PC-9 (cell line): Measurements from ENCODE around the gene SYDE1. TPM values are rescaled to one million over a fixed set of nuclear protein-coding genes. Genes with fewer than 3 reads are reported as not detected.
"Not testable (repeated sequence)": the region's sequence is repeated elsewhere in the genome, so short reads cannot be mapped to it uniquely, and the experiment has no call there.

Experiments used
- BruUV-seq: library from RNA; stranded (reverse); fragments of 400-500 nt; replicated peaks from 2 replicates; lab custom pipeline; 2021; lab: Mats Ljungman, UMichigan
- CTCF ChIA-PET: fragments of 300-600 bp; sonication (Branson Sonifier 250); formaldehyde crosslinking; loops from one replicate; lab custom pipeline; 2022; ENCODE audit warnings: antibody characterized with exemption; lab: Charles Lee
- POLR2A ChIA-PET: fragments of 300-600 bp; sonication (Branson Sonifier 250); formaldehyde crosslinking; loops from one replicate; lab custom pipeline; 2022; ENCODE audit warnings: antibody characterized with exemption; ENCODE audit not compliant: unreplicated experiment; lab: Charles Lee
- DNase-seq, 2 experiments: peaks; one replicate each; pipeline versions ENCODE4 v3.0.0 to v3.0.0-alpha.2; 2015 to 2022; ENCODE audit warnings: mixed read lengths in 1 of 2
- H2AFZ ChIP-seq: fragments of 200-600 bp; sonication (generic); 2 replicates; pipeline ENCODE4 v1.8.1; 2017; ENCODE audit warnings: antibody characterized with exemption
- H3F3A ChIP-seq: fragments of 200-600 bp; sonication (generic); 2 replicates; pipeline ENCODE4 v1.8.1; 2017; ENCODE audit warnings: antibody characterized with exemption, mild to moderate bottlenecking, low read depth; ENCODE audit not compliant: insufficient read depth
- H3K27ac ChIP-seq: fragments of 200-600 bp; sonication (generic); 2 replicates; pipeline ENCODE4 v1.6.1; 2016; ENCODE audit warnings: mixed run types
- H3K27me3 ChIP-seq: fragments of 200-600 bp; sonication (generic); 2 replicates; pipeline ENCODE4 v1.6.1; 2016; ENCODE audit warnings: low read depth, mixed run types; ENCODE audit not compliant: insufficient read depth
- H3K36me3 ChIP-seq: fragments of 200-600 bp; sonication (generic); 2 replicates; pipeline ENCODE4 v1.6.1; 2016; ENCODE audit warnings: low read depth, mixed run types
- H3K4me1 ChIP-seq: fragments of 200-600 bp; sonication (generic); replicated peaks from 2 replicates; pipeline ENCODE4 v1.6.1; 2016; ENCODE audit warnings: mixed run types; ENCODE audit not compliant: insufficient read depth
- H3K4me2 ChIP-seq: fragments of 200-600 bp; sonication (generic); 2 replicates; pipeline ENCODE4 v1.6.1; 2017; ENCODE audit warnings: mixed run types
- H3K4me3 ChIP-seq: fragments of 200-600 bp; sonication (generic); 2 replicates; pipeline ENCODE4 v1.6.1; 2016; ENCODE audit warnings: mixed run types
- H3K79me2 ChIP-seq: fragments of 200-600 bp; sonication (generic); 2 replicates; pipeline ENCODE4 v1.6.1; 2017; ENCODE audit warnings: low read depth, mixed run types
- H3K9me2 ChIP-seq: fragments of 200-600 bp; sonication (generic); 2 replicates; pipeline ENCODE4 v1.8.1; 2017; ENCODE audit warnings: mild to moderate bottlenecking; ENCODE audit not compliant: insufficient read depth
- H3K9me3 ChIP-seq: fragments of 200-600 bp; sonication (generic); 2 replicates; pipeline ENCODE4 v1.8.1; 2016; ENCODE audit warnings: low read depth; ENCODE audit not compliant: insufficient read depth
- H4K20me1 ChIP-seq: fragments of 200-600 bp; sonication (generic); 2 replicates; pipeline ENCODE4 v1.8.1; 2017; ENCODE audit not compliant: insufficient read depth
- CTCF ChIP-seq: fragments of 200-600 bp; sonication (generic); conservative IDR thresholded peaks from 2 replicates; pipeline ENCODE4 v1.6.1; 2017; ENCODE audit warnings: mixed run types, antibody characterized with exemption, mild to moderate bottlenecking, moderate library complexity
- EZH2 ChIP-seq: fragments of 200-600 bp; sonication (generic); IDR thresholded peaks from 2 replicates; pipeline ENCODE4 v1.8.0; 2017; ENCODE audit warnings: antibody characterized with exemption, low read depth
- intact Hi-C: fragments of 100-400 bp; cut with micrococcal nuclease; formaldehyde crosslinking; loops from one replicate; pipeline ENCODE4 v1.10.0; 2022; ENCODE audit not compliant: unreplicated experiment
- total RNA-seq: library from RNA; stranded (reverse); gene quantifications from 2 replicates; pipeline ENCODE4 v1.2.3, GENCODE V29; 2021

SYDE1 gene
- total RNA-seq, 1 experiment from 2014 or later, result 2.7 TPM

- Histone ChIP-seq H4K20me1 (no peaks in the 10 kb centered on the region), H3K9me3 (no peaks in the 10 kb centered on the region), H3K4me2 (no peak overlapping the region), H3K79me2 (no peaks in the 10 kb centered on the region), H3K27me3 (no peaks in the 10 kb centered on the region), H3K36me3 (no peaks in the 10 kb centered on the region), H2AFZ (no peak overlapping the region), H3K9me2 (no peaks in the 10 kb centered on the region), H3K4me3 (no peak overlapping the region), H3K4me1 (peaks cover 18% of the 10 kb centered on the region), H3F3A (peaks cover 15% of the 10 kb centered on the region; the same call in 1 of the 2 replicates), H3K27ac (no peak overlapping the region)
- DNase-seq, result no peak
- BruUV-seq, result no TSS peak
- CTCF ChIA-PET, result no interaction called here
- intact Hi-C loops, result no loop called here
- TF ChIP-seq CTCF (no peak), EZH2 (no peak)
- POLR2A ChIA-PET, result no interaction called here
These were observed 14.2 kb upstream of the SYDE1 start for GRCh38 chr19:15093001-15093400.

GRCh38 chr19:15096223-15096622 lies 11.0 kb upstream of the SYDE1 start:
- no peaks in the 10 kb centered on the region for H3K9me3 ChIP-seq
- H4K20me1 ChIP-seq, result no peaks in the 10 kb centered on the region
- H2AFZ ChIP-seq, result no peak overlapping the region
- no peak overlapping the region for H3K4me2 ChIP-seq
- ChIA-PET CTCF (no interaction called here), POLR2A (no interaction called here)
- H3K79me2 ChIP-seq, result no peaks in the 10 kb centered on the region
- H3K9me2 ChIP-seq, result no peaks in the 10 kb centered on the region
- no peak for DNase-seq
- peaks cover 9% of the 10 kb centered on the region; the same call in 1 of the 2 replicates for H3F3A ChIP-seq
- H3K4me1 ChIP-seq, result peaks cover 18% of the 10 kb centered on the region
- H3K27ac ChIP-seq, result no peak overlapping the region
- H3K27me3 ChIP-seq, result no peaks in the 10 kb centered on the region
- BruUV-seq, result no TSS peak
- TF ChIP-seq CTCF (no peak), EZH2 (no peak)
- H3K4me3 ChIP-seq, result no peak overlapping the region
- intact Hi-C loops, result no loop called here
- H3K36me3 ChIP-seq, result no peaks in the 10 kb centered on the region

GRCh38 chr19:15097980-15098379 lies 9.2 kb upstream of the SYDE1 start:
- H3F3A ChIP-seq, BruUV-seq, H2AFZ ChIP-seq, CTCF ChIA-PET, H3K9me3 ChIP-seq, H3K4me2 ChIP-seq, H4K20me1 ChIP-seq, intact Hi-C loops, H3K4me1 ChIP-seq, H3K4me3 ChIP-seq, DNase-seq, H3K27me3 ChIP-seq, H3K36me3 ChIP-seq, H3K9me2 ChIP-seq, H3K27ac ChIP-seq, H3K79me2 ChIP-seq: not testable (repeated sequence)
- POLR2A ChIA-PET, result interaction anchor here (0.7 kb wide), 1 partner anchor 227 kb away, joined by 4 read pairs; no protein-coding TSS in a partner anchor

DNA sequence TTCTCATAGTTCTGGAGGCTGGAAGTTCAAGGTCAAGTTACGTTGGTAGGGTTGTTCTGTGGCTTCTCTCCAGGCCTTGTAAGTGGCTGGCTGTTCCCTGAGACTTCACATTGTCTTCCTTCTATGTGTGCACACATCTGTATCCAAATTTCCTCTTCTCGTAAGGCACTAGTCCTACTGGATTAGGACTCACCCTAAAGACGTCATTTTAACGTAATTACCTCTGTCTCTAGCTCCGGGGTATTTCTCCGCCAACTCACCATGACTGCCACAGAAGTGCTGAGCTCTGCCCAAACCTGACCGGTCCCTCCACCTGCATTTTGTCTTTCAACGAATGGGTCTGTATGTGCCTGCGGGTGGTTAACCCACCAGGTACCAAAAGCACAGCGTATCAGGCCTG lies 8.7 kb upstream of the SYDE1 start:
- intact Hi-C loops, result no loop called here
- Histone ChIP-seq H3K79me2 (no peaks in the 10 kb centered on the region), H2AFZ (no peak overlapping the region), H3K9me2 (no peaks in the 10 kb centered on the region), H3F3A (0 out of 2 replicates have a peak, but pooled peaks cover 4% of the 10 kb centered on the region), H3K27me3 (no peaks in the 10 kb centered on the region), H3K9me3 (peaks cover 1% of the 10 kb centered on the region), H4K20me1 (no peaks in the 10 kb centered on the region), H3K4me3 (no peak overlapping the region), H3K36me3 (no peaks in the 10 kb centered on the region), H3K27ac (no peak overlapping the region), H3K4me2 (no peak overlapping the region), H3K4me1 (peaks cover 5% of the 10 kb centered on the region; the same call in 1 of the 2 replicates)
- TF ChIP-seq EZH2, result no peak
- TF ChIP-seq CTCF, result no peak
- ChIA-PET POLR2A (no interaction called here), CTCF (no interaction called here)
- DNase-seq, result no peak
- BruUV-seq, result no TSS peak
